HuH-7.5 (cell line): Measurements from ENCODE around the gene WNT1.

ENCODE experiments used
- DNase-seq: peaks from one replicate; pipeline ENCODE4 v3.0.0; 2011; ENCODE audit warnings: low spot score

Gene WNT1

GRCh38 chr12:49028666-49029275, 50.6 kb downstream of the WNT1 start:
- DNase-seq = no peak

GRCh38 chr12:49030119-49030518, 52.0 kb downstream of the WNT1 start:
- DNase-seq = no peak

GRCh38 chr12:49030714-49031572, 52.8 kb downstream of the WNT1 start:
- no peak for DNase-seq

- DNase-seq = no peak
Measured at GRCh38 chr12:49031573-49032161, 53.5 kb downstream of the WNT1 start.
